GM12872 (cell line): ENCODE data around the gene MYO1D.

ENCODE experiments used
- TF ChIP-seq, protein P1 (sequence below): IDR thresholded peaks from 3 replicates; pipeline ENCODE4 v1.5.1; 2011; ENCODE audit warnings: low read depth, mild to moderate bottlenecking, low read length, moderate library complexity; ENCODE audit not compliant: insufficient read depth

MYO1D gene

DNA sequence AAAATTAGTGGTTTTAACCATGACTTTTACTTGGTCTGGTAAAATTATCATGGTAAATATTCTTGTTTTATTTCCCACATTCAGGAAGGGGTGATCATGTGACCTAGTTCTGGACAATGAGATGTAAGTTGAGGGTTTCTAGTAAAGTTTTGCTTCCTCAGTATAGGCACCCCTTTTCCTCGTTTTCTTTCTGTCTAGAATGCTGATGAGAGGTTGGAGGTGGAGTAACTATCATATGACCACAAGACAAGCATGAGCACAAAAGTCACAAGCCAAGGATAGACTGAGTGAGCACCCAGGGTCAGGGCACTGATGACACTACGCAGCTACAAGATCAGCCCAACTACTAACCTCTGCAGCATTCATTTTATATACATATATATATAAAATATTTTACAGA lies 53.9 kb downstream of the MYO1D start:
- TF ChIP-seq, protein P1, sequence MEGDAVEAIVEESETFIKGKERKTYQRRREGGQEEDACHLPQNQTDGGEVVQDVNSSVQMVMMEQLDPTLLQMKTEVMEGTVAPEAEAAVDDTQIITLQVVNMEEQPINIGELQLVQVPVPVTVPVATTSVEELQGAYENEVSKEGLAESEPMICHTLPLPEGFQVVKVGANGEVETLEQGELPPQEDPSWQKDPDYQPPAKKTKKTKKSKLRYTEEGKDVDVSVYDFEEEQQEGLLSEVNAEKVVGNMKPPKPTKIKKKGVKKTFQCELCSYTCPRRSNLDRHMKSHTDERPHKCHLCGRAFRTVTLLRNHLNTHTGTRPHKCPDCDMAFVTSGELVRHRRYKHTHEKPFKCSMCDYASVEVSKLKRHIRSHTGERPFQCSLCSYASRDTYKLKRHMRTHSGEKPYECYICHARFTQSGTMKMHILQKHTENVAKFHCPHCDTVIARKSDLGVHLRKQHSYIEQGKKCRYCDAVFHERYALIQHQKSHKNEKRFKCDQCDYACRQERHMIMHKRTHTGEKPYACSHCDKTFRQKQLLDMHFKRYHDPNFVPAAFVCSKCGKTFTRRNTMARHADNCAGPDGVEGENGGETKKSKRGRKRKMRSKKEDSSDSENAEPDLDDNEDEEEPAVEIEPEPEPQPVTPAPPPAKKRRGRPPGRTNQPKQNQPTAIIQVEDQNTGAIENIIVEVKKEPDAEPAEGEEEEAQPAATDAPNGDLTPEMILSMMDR, result no peak

DNA sequence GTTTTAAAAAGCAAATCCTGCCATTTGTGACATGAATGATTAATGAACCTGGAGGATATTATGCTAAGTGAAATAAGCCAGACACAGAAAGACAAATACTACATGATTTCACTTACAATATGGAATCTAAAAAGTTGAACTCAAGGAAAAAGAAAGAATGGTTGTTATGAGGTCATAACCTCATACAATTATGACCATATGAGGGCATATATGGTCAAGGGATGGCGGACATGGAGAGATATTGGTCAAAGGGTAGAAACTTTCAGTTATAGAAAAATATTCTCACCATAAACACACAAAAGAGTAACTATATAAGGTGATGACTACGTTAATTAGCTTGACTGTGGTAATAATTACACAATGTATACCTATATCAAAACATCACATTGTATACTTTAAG lies 56.5 kb downstream of the MYO1D start:
- TF ChIP-seq, protein P1, result no peak

DNA sequence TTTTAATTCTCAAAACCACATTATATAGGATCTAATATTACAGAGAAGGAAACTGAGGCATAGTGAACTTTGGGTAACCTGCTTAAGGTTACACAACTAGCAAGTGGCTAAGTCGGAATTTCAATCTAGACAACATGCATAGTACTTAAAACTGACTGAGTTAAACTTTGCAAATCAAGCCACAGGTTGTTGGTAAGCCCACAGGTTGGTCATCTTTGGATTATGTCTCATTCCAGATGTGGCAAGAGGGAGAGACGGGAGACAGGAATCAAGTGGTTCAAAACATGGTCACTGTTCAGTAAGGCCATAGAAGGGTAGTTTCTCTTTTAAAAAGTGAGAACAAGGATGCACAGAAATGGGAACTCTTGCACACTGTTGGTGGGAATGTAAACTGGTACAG lies 57.1 kb downstream of the MYO1D start:
- TF ChIP-seq, protein P1, result no peak

DNA sequence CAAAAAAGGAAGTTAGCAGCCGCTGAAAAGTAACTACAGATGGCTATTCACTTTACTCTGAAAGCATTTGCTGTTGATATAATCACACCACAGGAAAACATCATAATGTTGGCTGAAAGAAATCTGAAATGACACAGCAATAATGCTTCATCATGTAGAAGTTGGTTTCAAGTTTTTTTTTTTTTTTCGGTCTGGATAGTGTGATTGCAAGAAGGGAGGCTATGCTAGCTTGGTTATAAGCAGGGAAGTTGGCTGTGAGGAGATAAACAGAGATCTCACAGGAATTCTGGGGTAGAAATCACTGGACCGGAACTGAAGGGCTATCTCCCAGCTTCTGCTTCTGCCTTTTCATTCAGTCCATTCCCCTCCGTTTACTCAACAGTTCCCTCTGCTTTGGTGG lies 57.9 kb downstream of the MYO1D start:
- TF ChIP-seq, protein P1, result no peak

DNA sequence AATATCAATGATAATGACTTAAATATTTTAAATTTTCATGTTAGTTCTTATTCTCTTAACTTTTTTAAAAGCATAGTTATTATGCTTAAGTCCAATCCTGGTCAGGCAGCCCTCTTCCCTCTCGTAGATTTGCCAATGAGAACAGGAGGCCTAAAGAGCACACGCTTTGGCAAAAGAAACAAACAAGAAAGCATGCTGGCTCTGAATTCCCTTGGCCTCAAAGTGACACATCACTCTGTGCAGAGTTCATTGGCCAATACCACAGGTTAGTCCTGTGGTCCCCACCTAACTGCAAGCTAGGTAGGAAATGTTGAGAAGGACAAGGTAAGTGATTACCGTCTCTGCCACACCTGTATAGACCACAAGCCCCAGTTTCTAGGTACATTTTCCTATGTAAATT lies 61.5 kb downstream of the MYO1D start:
- TF ChIP-seq, protein P1, result no peak

DNA sequence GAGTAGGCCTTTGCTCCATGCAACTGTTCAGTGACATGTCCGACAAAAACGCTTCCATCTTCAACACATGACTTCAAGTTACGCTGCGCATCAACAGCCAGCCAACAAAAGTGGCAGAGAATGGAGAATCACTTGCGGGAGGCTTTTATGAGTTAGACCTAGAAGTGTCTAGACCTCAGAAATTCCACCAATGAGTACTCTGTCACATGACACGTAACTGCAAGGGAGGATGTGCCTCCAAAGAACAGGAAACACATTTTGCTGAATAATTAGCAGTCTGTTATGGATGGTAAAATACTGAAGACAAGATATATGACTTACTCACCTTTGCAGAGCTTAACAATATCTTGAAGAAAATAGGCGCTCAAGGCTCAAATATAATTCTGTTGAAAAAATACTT lies 62.1 kb downstream of the MYO1D start:
- TF ChIP-seq, protein P1, result no peak

DNA sequence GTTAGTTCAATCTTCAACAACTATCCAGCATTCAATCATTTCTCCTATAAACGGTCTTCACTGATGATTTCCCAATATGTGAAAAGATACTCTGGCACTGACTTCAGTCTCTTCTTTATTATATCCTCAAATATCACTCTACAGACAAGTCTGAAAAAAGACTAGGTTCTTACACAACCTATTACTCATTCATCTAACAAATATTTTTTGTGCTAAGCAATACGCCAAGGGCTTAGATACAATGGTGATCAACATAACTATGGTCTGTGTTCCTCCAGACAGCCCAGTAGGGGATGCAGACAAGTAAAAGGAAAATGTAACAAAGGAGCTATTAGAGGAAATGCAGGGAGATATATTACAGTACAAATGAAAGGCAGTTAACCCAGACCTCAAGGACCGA lies 63.9 kb downstream of the MYO1D start:
- TF ChIP-seq, protein P1, result no peak

DNA sequence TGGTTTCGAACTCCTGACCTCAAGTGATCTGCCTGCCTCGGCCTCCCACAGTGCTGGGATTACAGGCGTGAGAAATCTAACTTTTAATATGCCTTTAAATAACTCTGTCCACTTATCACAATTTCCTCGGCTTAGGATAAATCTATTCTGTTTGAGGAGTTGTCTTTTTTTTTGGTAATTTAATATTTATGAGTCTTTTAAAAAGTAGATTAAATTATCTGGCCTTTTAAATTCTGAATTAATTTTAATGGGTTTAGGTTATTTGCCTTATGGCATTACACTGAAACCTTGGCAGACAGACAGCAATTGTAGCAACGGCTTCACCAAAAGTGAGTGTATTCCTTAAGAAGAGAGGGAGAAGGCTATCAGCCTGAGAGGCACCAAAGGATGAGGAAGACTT lies 66.2 kb downstream of the MYO1D start:
- TF ChIP-seq, protein P1, result no peak
